Uterus (tissue), 4 donors: ENCODE data around the gene PICALM. TPM values are rescaled to one million over a fixed set of nuclear protein-coding genes. Genes with fewer than 3 reads are reported as not detected.

Experiments
- DNase-seq, 2 donors: peaks; one replicate each; pipeline ENCODE4 v3.0.0-alpha.2; 2019 to 2020
- H3K27ac ChIP-seq, 2 donors: fragments of 200-600 bp; sonication (generic); 1 replicate in 1 of 2; 2 replicates in 1 of 2; pipeline ENCODE4 v1.5.1; 2016 to 2018
- H3K27me3 ChIP-seq, 2 donors: fragments of 200-600 bp; sonication (generic); one replicate each; pipeline ENCODE4 v1.5.1; 2018 to 2019; ENCODE audit warnings: control low read depth in 1 of 2
- H3K36me3 ChIP-seq, 2 donors: fragments of 200-600 bp; sonication (generic); one replicate each; pipeline ENCODE4 v1.5.1; 2019; ENCODE audit warnings: control low read depth in 1 of 2
- H3K4me1 ChIP-seq, 2 donors: fragments of 200-600 bp; sonication (generic); one replicate each; pipeline ENCODE4 v1.5.1; 2018 to 2019; ENCODE audit warnings: control low read depth in 1 of 2
- H3K4me3 ChIP-seq, 2 donors: fragments of 200-600 bp; sonication (generic); 1 replicate in 1 of 2; 2 replicates in 1 of 2; pipeline ENCODE4 v1.5.1; 2018 to 2019; ENCODE audit warnings: mild to moderate bottlenecking in 1 of 2
- H3K9me3 ChIP-seq, 2 donors: fragments of 200-600 bp; sonication (generic); one replicate each; pipeline ENCODE4 v1.5.1; 2019; ENCODE audit warnings: control low read depth in 1 of 2
- POLR2A ChIP-seq, 2 donors: fragments of 450-650 bp; IDR thresholded peaks; one replicate each; pipeline ENCODE4 v1.6.1; 2016; ENCODE audit warnings: antibody characterized with exemption in 2 of 2, mild to moderate bottlenecking in 1 of 2, moderate library complexity in 1 of 2
- intact Hi-C: fragments of 100-400 bp; cut with DNase I; formaldehyde crosslinking; loops from one replicate; pipeline ENCODE4 v1.15.1; 2023; ENCODE audit warnings: low total_unique reads
- total RNA-seq, 4 donors: library from RNA; depleted of rRNA in 3 of 4; stranded (reverse); fragments of >200 nt in 3 of 4; gene quantifications; one replicate each; pipeline versions ENCODE4 v1.1.0 to v1.2.4, GENCODE V29; 2014 to 2023
- TF ChIP-seq, protein P1 (sequence below), 4 experiments: fragments of 200-600 bp in 2 of 4; fragments of 450-650 bp in 2 of 4; sonication (generic) in 2 of 4; IDR thresholded peaks; one replicate each; pipeline ENCODE4 v1.5.1; 2016 to 2019; ENCODE audit warnings: antibody characterized with exemption in 4 of 4, mild to moderate bottlenecking in 2 of 4, moderate library complexity in 1 of 4
- donor health status: DM: yes; HTN: yes; CAD: no.

The PICALM gene
- total RNA-seq, 4 donors from 2014 or later, result 198 to 402 (median 298) TPM

DNA sequence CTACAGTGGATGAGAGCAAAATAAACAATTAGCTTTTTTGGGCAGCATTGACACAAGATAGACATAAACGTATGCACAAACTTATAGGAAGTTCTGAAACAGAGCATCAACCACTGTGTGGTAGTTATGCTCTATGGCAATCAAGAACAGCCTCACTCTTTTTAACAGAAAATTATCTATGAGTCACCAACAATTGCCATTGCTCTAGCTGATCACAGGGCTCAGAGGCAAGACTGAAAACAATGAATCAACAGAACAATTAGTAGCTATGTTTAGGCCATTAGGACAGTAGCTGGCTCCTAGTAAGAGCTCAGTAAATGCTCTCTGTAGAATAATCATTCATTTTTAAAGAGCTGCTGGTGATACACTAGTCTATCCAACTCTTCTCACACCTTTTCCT, 34.9 kb upstream of the PICALM start:
- intact Hi-C loops, result no loop called here
- no peak for DNase-seq
- H3K4me3 ChIP-seq, result no peak overlapping the region
- H3K36me3 ChIP-seq, result no peaks in the 10 kb centered on the region
- no peak overlapping the region for H3K27ac ChIP-seq
- no peaks in the 10 kb centered on the region for H3K4me1 ChIP-seq
- TF ChIP-seq, protein P1, sequence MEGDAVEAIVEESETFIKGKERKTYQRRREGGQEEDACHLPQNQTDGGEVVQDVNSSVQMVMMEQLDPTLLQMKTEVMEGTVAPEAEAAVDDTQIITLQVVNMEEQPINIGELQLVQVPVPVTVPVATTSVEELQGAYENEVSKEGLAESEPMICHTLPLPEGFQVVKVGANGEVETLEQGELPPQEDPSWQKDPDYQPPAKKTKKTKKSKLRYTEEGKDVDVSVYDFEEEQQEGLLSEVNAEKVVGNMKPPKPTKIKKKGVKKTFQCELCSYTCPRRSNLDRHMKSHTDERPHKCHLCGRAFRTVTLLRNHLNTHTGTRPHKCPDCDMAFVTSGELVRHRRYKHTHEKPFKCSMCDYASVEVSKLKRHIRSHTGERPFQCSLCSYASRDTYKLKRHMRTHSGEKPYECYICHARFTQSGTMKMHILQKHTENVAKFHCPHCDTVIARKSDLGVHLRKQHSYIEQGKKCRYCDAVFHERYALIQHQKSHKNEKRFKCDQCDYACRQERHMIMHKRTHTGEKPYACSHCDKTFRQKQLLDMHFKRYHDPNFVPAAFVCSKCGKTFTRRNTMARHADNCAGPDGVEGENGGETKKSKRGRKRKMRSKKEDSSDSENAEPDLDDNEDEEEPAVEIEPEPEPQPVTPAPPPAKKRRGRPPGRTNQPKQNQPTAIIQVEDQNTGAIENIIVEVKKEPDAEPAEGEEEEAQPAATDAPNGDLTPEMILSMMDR (IDR thresholded peaks at IDR 0.05), result no peak
- no peak for TF ChIP-seq POLR2A (IDR thresholded peaks at IDR 0.05)
- no peaks in the 10 kb centered on the region for H3K27me3 ChIP-seq
- H3K9me3 ChIP-seq, result no peaks in the 10 kb centered on the region

DNA sequence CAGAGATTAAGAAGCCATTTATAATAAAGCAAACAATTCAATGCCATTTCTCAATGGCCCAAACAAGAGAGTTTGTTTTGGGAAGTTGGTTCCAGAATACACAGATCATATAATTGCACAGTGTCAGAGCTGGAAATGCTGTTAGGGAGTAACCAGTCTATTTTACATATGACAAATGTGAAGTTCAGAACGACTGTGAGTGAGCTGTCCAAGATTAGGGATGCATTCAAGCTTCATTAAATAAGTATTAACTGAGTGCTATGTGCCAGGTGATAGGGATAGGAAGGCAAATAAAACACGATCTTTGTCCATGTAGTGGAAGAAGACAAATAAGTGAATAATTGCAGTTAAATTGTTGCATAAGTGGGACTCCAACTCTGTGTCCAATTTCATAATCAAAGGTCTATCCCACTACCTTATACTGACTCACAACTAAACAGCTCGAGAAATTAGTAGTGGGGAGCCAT, 33.1 kb upstream of the PICALM start:
- TF ChIP-seq, protein P1 (IDR thresholded peaks at IDR 0.05), result no peak
- no peak for TF ChIP-seq POLR2A (IDR thresholded peaks at IDR 0.05)
- no peak for DNase-seq

DNA sequence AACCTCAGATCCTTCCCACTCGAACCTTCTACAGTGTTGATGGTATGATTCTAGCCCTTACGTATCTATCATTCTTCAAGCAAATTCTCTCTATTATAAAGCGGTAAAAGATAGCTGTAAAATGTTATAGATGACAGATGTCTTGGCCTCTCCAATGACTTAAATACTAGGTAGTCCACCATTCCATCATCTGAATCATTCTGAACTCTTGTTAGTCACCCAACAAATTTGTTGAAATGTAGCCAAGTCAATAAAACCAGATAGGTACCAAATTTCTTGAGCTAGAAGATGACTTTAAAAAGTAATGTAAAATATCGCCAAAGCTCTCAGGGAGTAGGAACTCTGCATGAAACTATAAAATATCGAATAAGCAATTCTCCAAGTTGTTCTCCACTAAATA, 32.6 kb upstream of the PICALM start:
- no peaks in the 10 kb centered on the region for H3K9me3 ChIP-seq
- intact Hi-C loops, result no loop called here
- DNase-seq, result no peak

More for the DNA sequence above, 33.1 kb upstream of the PICALM start:
- Histone ChIP-seq H3K27ac (no peak overlapping the region), H3K36me3 (no peaks in the 10 kb centered on the region), H3K27me3 (no peaks in the 10 kb centered on the region), H3K4me1 (no peaks in the 10 kb centered on the region), H3K4me3 (no peak overlapping the region), H3K9me3 (no peaks in the 10 kb centered on the region)
- intact Hi-C loops, result no loop called here

DNA sequence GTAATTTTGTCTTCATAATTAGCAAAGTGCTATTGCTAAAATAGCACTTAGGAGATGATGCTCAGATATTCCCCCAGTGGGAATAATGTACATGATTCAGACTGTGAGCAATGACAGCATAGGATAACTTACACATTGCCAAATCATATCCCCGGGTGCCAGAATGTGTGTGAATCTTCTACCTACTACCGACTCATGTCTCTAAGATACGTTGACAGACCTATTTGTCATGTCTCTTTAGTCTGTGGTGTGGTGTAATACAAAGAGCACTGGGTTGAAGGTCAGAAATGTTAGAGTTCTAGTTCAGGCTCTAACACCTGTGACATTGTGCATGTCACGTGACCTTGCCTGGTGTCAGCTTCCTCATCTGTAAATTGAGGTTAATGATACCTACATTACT, 31.0 kb upstream of the PICALM start:
- Histone ChIP-seq H3K4me1 (no peaks in the 10 kb centered on the region), H3K4me3 (no peak overlapping the region), H3K36me3 (no peaks in the 10 kb centered on the region), H3K27me3 (no peaks in the 10 kb centered on the region), H3K9me3 (no peaks in the 10 kb centered on the region), H3K27ac (no peak overlapping the region)
- intact Hi-C loops, result no loop called here
- TF ChIP-seq POLR2A (IDR thresholded peaks at IDR 0.05), result no peak
- TF ChIP-seq, protein P1 (IDR thresholded peaks at IDR 0.05), result no peak
- no peak for DNase-seq

More for the DNA sequence above, 32.6 kb upstream of the PICALM start:
- no peak overlapping the region for H3K4me3 ChIP-seq
- no peaks in the 10 kb centered on the region for H3K4me1 ChIP-seq
- no peak overlapping the region for H3K27ac ChIP-seq
- H3K27me3 ChIP-seq, result no peaks in the 10 kb centered on the region
- TF ChIP-seq, protein P1 (IDR thresholded peaks at IDR 0.05), result no peak
- TF ChIP-seq POLR2A (IDR thresholded peaks at IDR 0.05), result no peak
- H3K36me3 ChIP-seq, result no peaks in the 10 kb centered on the region

DNA sequence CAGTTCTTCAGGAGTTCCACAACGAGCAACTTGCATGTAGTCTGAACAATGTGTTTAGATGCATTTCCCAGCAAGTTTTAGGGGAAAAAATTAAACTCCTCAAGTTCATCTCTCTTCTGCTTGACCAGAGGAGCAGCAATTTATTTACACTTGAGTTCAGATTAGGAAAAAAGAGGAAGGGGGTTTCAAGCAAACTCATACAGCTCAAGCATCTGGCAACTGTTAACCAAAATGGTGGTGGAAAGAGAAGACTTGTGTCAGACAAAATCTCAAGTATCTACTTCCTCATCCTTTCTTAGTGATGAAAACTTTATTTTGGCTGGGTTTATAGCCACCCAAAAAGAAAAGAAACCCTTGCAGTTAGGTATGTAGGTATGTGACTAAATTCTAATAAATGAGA, 29.1 kb upstream of the PICALM start:
- Histone ChIP-seq H3K36me3 (no peaks in the 10 kb centered on the region), H3K9me3 (no peaks in the 10 kb centered on the region), H3K27me3 (no peaks in the 10 kb centered on the region), H3K27ac (no peak overlapping the region), H3K4me3 (no peak overlapping the region), H3K4me1 (no peaks in the 10 kb centered on the region)
- intact Hi-C loops, result no loop called here
- no peak for DNase-seq
- TF ChIP-seq, protein P1 (IDR thresholded peaks at IDR 0.05), result no peak
- TF ChIP-seq POLR2A (IDR thresholded peaks at IDR 0.05), result no peak
